Fibroblast of peridontal ligament (primary cell): ENCODE results near the gene SERINC2.
"Not testable (repeated sequence)": the region's sequence is repeated elsewhere in the genome, so short reads cannot be mapped to it uniquely, and the experiment has no call there.

Experiments
- DNase-seq: peaks from one replicate; pipeline ENCODE4 v3.0.0-alpha.2; 2010; ENCODE audit errors: extremely low read depth

The SERINC2 gene

DNA sequence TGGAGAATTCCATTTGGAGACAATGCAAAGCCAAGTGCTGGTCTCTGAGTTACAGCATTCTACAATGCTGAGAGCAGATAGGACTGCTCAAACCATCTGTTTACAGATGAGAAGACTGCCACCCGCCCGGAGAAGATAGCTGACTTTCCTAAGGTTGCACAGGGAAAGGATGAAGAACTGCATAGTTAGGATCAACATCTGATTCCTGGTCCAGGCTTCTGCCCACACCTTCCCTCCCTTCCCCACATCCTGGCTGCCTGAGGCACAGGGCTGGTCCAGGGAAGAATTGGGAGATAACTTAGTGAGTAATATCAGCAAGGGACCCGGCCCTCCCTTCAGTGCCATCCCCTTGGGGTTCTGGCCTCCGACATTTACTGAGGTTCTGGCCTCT, 2.0 kb downstream of the SERINC2 start:
- no peak for DNase-seq

- DNase-seq: no peak
Observed at GRCh38 chr1:31415658-31416057, 2.6 kb downstream of the SERINC2 start.

DNA sequence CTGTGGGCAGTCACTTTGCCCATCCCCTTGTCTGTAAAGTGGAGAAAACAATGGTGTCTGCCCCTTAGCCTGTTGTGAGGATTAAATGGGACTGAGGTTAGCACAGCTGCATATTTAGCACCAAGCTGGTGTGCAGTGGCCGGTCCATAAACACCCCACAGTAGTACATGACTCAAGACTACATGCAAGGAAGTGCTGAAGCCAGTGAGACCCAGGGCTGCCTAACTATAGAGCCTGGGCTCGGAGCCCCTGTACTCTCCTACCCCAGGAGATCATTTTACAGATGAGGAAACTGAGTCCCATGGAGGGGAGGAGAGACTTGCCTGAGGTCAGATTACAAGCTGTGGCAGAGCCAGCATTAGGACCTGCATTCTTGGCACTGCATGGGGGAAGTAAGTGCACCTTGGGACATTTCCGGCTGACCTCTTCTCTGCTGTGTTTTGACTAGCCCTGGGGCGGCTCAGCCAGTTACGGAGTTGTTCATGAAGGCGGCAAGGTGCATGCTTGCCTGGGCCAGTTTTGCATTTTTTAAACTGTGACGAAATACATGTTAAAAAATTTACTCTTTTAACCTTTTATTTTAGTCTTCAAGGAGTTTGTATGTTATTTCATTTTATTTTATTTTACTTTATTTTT, 3.2 kb downstream of the SERINC2 start:
- DNase-seq: no peak

- DNase-seq: no peak
Observed at GRCh38 chr1:31417148-31417547, 4.1 kb downstream of the SERINC2 start.

DNA sequence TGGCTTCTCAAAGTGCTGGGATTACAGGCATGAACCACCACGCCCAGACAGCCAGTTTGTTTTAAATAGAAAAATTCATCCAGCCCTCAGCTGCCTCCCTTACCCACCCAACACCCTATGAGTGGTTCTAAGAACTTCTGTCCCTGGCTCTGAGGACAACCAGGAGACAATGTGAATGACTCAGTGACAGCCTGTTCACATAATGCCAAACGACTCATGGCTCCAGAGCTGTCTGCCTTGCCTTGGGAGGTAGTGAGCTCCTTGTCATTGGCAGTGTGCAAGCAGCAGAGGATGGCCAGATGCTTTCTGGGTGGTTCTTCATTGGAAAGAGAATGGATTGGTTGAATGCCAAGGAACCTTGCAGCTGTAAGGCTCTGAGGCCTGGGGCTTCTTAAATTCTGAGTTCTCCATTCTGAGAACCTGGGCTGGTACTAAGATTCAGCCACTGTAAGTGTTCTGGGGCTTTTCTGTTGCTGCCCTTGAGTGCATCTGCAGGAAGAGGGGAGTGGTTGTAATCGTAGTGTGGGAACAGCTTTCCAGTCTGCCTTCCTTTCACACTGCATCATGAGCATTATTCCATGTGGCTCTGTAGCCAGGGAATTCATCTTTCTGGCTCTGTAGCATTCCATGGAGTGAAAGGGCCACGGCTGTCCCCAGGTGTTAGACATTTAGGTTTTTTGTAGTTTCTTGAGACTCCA, 5.8 kb downstream of the SERINC2 start:
- no peak for DNase-seq

GRCh38 chr1:31420716-31421115, 7.7 kb downstream of the SERINC2 start:
- DNase-seq: no peak

- DNase-seq: peak; percentile 42
Observed at GRCh38 chr1:31421371-31422040, 8.5 kb downstream of the SERINC2 start.

DNA sequence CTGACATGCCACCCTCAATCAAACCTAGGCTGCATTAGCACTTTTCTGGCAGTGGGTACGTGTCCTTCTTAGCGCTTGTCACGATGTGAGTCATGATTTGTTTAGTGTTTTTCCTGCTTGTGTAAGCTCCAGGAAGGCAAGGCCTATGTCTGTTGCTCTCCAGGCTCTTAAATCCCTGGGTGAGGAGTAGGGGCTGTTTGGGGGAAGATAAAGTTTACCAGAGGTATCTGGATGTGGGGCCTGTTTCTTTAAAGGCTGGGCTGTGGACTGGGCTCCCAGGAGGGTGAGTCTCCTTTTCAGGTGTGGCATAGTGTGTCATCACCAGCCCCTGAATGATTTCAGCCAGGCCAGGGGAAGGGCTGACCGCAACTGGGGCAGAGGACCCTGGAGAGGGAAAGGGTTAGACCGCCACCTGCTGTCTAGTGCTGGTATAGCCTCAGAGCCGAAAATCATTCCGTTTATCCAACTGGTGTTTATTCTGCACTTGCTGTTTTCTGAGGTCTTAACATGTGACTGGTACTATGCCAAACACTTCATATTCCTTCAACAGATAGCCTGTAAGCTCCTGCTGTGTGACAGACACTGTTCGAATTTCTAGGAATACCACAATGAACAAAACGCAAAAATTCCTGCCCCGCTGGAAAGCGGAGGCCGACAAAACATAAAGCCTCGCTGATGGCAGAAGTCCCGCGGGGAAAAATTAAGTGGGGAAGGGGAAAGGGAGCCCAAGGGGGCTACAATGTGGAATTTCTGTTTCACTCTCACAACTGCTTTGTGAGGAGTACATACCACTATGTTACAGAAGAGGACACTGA, 9.7 kb downstream of the SERINC2 start:
- peak; percentile 87 for DNase-seq

- DNase-seq: no peak
Observed at GRCh38 chr1:31423418-31423947, 10.5 kb downstream of the SERINC2 start.

GRCh38 chr1:31424568-31424967, 11.6 kb downstream of the SERINC2 start:
- no peak for DNase-seq

GRCh38 chr1:31425301-31426081, 12.5 kb downstream of the SERINC2 start:
- no peak for DNase-seq

DNA sequence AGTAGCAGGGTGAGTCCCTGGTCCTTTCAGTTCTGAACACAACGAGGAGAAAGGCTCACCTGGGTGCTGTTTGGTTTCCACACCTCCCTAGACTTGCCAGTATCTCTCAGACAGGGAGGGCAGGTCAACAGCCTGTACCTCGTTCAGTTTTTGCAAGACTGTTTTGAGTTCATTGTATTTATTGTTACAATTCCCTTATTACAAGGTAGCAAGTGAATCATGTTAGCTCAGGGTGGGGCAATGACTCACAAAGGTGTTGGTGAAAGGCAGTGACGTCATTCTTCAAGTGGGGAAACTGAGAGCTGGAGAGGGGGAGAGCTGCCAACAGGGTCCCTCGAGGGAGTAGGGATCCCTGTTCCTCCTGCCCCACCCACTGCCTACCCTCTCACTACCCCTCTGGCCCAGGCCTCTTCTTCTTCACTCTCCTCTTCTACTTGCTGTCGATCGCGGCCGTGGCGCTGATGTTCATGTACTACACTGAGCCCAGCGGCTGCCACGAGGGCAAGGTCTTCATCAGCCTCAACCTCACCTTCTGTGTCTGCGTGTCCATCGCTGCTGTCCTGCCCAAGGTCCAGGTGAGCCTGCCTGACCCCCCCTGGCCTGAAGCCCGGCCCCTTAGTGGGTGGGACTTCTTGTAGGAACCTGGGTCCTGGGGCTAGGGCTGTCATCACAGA, 13.4 kb downstream of the SERINC2 start:
- no peak for DNase-seq

DNA sequence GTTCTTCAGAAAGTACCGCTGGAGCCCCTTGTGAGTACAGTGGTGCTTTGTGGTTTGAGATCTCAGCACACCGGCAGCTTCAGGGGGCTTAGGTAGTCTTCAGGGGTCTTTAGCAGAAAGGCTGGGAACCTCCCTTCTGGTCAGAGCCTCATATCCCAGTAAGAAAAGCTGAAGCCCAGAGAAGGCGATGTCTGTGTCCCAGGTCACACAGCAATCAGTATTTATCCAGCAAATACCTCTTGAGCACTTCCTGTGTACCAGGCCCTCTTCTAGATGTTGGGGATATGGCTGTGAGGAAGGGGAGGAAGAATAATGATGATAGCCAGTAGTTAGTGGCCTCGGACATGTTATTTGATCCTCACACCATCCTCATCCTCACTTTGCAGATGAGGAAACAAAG, 14.3 kb downstream of the SERINC2 start:
- no peak for DNase-seq

GRCh38 chr1:31428436-31429221, 15.6 kb downstream of the SERINC2 start:
- no peak for DNase-seq

- DNase-seq: no peak
Observed at GRCh38 chr1:31429583-31429982, 16.6 kb downstream of the SERINC2 start.

GRCh38 chr1:31431351-31432257, 18.6 kb downstream of the SERINC2 start:
- DNase-seq: not testable (repeated sequence)

DNA sequence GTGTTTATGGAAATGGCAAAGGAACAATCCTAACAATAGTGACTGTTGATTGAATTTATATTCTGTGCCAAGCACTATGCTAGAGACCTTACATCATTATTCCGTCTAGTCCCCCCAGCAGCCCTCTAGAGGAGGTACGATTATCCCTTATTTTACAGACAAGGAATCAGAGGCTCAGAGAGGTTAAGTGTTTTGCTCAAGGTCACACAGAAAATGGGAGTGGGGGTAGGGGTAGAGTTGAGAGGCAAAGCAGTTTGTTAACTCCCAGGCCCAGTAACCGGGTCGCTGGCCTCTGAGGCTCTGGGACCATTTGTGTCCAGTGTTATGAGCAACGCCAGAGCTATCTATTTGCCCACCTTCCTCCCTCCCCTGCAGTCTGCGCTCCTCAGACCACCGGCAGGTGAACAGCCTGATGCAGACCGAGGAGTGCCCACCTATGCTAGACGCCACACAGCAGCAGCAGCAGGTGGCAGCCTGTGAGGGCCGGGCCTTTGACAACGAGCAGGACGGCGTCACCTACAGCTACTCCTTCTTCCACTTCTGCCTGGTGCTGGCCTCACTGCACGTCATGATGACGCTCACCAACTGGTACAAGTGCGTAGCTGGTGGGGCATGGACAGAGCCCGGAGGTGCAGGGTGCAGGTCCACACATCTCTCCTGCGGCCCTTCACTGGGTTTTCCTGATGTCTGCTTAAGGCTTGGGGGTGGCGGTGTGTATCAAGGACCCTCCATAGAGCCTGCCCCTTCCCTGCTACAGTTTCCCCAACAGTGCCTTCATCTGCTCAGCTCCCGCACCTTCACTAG, 19.8 kb downstream of the SERINC2 start:
- DNase-seq: no peak

DNA sequence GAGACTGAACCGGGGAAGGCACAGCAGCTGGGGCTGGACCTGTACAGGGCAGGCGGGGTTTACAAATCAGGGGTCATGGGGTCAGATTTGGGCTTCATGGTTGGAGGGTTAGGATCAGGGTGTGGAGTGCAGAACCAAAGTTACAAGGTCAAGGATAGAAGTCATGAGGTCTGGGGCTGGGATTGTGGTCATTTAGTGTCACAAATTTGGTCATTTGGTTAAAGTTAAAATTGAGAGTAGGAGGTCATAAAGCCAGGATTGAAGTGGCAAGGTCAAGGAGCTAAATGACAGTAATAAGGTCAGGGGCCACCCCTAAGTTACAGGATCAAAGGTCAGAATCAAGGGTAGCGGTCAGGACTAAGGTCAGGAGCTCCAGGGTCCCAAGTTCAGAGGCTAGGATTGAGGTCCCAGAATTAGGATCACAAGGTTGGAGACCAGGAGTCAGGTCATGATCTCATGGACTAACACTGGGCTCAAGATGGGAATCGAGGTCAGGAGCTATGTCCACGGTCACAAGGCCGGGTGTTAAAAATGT, 20.4 kb downstream of the SERINC2 start:
- no peak for DNase-seq
